GM21526 (cell line): ENCODE results near the gene PAQR9.

Experiments used
- ATAC-seq: cut with Tn5 transposase; IDR thresholded peaks from one replicate; pipeline ENCODE4 v1.9.1; 2021; ENCODE audit warnings: moderate library complexity; ENCODE audit not compliant: unreplicated experiment, low FRiP score

PAQR9 gene

DNA sequence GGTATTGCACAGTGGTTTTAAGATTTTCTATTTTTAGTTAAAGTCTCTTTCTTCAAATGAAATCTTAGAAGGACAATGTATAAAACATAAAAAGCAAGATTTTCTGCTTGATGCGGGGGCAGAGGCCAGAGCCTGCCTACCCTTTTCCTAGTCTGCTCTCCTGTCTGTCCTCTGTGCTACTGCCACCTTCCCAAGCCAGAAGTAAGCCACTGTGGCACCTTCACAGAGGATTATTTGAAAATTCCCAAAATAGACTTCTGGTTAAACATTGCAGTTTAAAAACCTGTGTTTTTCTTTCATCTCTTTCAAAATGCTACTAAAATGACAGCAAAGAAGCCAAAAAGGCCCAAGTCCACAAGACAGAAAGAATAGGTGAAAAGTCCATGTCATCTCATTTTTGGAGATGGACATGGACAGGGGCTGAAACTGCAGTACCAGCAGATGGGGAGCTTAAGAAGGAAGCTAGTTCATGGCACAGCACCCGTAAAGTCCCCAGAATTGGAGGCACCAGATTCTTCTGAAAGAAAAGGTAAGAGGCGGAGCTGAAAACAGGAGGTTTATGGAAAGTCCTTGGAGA lies 37.0 kb downstream of the PAQR9 start:
- ATAC-seq = no peak

DNA sequence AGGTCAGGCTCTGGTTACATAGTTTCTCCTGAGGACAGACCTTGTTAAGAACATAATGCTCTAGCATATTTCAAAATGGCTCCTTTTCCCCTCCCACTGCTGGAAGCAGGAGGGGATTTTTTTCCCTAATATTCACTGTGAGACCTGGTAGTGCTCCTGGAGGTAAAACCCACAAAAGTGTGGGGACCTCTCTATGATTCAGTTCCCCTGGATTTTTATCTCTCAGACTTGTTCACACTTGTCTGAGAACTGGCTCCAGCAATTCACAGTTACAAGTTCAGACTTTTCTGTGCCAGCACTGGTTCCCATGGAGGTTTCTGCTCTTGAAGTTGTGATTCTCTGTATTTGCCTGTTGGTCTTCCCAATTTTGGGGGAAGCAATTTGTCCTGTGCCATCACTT lies 38.3 kb downstream of the PAQR9 start:
- ATAC-seq = no peak

DNA sequence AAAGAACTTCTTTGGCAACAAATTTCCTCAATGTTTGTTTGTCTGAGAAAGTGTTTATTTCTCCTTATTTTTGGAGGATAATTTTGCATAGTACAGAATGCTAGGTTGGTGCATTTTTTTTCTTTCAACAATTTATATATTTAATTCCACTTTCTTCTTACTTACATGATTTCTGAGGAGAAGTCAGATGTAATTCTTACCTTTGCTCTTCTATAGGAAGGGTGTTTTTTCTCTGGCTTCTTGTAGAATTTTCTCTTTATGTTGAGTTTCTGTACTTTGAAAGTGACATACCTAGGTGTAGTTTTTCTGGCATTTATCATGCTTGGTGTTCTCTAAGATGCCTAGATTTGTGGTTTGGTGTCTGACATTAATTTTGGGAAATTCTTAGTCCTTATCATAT lies 39.8 kb downstream of the PAQR9 start:
- no peak for ATAC-seq

GRCh38 chr3:142916605-142917004 lies 46.9 kb downstream of the PAQR9 start:
- no peak for ATAC-seq

DNA sequence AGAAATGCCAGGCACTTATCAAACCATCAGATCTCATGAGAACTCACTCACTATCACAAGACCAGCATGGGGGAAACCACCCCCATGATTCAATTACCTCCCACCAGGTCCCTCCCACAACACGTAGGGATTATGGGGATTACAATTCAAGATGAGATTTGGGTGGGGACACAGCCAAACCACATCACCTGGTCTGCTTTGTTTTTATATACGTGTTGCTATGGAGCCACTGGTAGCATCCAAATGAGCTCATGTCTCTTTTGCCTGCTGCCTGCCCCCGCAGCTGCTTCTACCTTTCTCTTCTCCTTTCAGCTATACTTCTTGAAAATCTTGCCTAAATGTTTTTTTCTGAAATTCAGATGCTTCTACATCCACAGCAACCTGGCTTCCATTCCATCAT lies 47.8 kb downstream of the PAQR9 start:
- no peak for ATAC-seq

DNA sequence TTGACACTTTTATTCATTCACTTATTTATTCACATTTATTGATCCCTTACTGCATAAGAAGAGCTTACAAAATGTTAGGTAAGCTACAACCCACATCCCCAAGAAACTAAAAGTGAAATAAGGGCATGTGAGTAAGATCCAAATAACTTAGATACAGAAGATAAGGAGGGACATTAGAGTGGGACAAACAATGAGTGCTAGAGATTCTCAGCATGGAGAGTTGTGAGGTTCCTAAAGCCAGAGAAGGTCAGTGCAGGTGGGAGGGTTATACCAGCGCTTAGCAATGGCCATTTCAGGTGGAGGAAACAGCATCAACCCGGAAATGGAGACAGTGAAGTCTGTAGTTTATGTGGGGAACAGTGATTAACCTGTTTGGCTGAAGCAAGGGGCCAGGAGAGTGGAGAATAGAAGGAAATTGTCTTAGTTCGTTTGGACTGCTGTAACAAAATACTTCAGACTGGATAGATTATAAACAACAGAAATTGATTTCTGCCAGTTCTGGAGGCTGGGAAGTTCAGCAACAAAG lies 49.1 kb downstream of the PAQR9 start:
- no peak for ATAC-seq

DNA sequence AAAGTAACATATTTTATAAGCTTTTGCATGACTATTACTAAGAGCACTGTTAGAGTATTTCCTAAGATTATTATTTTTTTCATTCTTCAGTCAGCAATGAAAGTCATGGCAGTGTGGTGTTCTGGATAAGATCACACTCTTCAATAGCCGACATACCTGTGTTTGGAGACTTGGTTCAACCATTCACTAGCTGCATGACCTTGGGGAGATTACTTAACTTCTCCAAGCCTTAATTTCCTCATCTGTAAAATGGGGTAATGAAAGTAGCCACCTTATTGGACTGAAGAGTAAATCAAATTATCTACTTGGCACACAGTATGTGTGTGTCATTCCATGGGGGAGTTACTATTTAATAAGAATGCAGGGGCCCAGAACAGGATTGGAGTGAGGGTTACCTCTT lies 50.0 kb downstream of the PAQR9 start:
- ATAC-seq = no peak

GRCh38 chr3:142912402-142913172 lies 50.9 kb downstream of the PAQR9 start:
- ATAC-seq = no peak
